GM19240 (cell line): ENCODE data around the gene ZNF480.
"Not testable (repeated sequence)": the region's sequence is repeated elsewhere in the genome, so short reads cannot be mapped to it uniquely, and the experiment has no call there.

ENCODE experiments used
- DNase-seq: peaks from one replicate; pipeline ENCODE4 v3.0.0; 2011; ENCODE audit warnings: low spot score; ENCODE audit not compliant: insufficient read length

Gene ZNF480

DNA sequence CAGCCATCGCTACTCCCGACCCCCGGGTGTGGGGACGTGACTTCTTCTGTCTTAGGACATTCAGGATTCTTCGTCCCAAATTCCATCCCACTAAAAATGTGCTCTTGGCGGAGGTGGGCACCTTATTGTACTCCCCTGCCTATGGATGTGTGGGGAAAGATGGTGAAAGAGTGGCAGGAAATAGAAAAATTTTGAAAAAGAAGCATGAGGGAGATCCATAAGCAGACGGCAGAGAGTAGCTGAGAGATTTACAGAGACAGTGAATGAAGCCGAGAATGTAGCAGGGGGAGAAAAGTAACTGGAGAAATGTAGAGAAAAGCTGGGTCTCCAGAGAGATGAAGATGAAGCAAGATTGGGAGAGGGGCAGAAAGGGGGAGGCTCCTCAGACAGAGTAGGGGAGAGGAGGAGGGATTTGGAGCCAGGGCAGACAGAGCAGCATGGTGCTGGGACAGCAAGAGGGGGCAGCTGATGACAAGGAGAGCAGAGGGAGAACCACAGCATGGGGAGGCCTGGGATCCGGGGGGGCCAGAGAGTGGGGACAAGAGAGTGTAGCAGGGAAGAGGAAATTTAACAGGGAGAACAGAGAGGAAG lies 39.9 kb downstream of the ZNF480 start:
- DNase-seq = no peak

DNA sequence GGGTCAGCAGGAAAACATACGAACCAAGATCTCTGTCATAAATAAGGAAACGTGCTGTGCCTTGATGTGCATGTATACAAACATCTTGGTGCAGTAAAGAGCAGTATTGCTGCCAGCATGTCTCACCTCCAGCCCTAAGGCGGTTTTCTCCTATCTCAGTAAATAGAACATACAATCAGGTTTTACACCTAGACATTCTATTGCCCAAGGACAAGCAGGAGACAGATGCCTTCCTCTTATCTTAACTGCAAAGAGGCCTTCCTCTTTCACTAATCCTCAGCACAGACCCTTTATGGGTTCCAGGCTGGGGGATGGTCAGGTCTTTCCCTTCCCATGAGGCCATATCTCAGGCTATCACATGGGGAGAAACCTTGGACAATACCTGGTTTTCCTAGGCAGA lies 42.1 kb downstream of the ZNF480 start:
- DNase-seq = not testable (repeated sequence)

DNA sequence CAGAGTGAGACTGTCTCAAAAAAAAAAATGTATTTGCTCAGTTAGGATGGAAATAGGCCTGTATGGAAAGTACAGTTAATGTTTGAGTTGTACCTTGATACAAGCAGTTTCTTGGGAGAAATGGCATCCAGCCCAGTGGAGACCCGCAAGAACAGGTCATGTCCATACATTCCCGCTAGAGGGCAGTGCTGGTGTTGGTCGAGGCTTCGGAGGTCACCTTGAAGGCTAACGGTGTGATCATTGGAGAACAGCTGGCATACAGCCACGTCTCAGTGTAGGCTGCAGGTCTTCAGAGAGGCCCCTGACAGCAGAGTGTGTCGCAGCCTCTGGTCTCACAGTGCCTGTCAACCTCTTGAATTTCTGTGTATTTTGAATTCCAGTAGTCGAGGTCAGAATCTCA lies 46.6 kb downstream of the ZNF480 start:
- DNase-seq = no peak

DNA sequence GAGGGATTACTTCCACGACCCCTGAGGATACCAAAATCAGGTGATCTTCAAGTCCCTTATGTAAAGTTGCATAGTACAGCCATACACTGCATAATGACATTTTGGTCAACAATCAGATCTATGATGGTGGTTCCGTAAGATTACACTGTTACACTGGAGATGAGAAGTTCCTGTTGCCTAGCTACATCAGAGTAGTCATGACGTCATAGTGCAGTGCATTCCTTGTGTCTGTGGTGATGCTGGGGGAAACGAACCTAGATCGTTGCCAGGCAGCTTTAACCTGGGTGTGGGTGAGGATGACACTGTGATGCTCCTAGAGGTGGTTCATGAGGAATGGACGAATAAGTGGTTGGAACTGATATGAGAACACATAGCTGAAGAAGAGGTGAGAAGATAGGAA lies 48.2 kb downstream of the ZNF480 start:
- no peak for DNase-seq

DNA sequence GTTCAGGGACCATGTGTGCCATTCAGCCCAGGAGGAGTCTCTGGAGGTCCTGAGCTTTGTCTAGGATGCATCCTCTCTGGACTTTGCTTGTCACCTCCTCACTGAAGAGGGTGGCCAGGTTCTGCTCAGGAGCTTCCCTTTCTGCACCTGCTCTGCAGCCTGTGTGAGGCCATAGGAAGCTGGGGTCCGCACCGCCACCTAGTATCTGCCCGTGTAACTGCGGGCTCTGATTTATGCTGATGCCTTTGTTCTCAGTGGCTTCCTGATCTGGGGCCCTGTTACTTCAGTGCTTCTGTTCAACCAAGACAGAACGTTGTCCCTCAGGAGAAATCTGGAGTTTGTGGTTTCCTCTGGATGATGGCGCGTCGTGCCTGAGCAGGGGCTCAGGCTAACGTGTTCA lies 54.5 kb downstream of the ZNF480 start:
- DNase-seq = no peak

DNA sequence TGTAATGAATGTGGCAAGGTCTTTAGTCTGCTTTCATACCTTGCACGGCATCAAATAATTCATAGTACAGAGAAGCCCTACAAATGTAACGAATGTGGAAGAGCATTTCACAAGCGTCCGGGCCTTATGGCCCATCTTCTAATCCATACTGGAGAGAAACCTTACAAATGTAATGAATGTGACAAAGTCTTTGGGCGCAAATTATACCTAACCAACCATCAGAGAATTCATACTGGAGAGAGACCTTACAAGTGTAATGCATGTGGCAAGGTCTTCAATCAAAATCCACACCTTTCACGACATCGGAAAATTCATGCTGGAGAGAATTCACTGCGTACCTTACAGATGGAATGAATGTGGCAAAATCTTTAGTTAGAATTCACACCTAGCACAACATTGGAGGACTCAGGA lies 69.5 kb downstream of the ZNF480 start:
- no peak for DNase-seq

DNA sequence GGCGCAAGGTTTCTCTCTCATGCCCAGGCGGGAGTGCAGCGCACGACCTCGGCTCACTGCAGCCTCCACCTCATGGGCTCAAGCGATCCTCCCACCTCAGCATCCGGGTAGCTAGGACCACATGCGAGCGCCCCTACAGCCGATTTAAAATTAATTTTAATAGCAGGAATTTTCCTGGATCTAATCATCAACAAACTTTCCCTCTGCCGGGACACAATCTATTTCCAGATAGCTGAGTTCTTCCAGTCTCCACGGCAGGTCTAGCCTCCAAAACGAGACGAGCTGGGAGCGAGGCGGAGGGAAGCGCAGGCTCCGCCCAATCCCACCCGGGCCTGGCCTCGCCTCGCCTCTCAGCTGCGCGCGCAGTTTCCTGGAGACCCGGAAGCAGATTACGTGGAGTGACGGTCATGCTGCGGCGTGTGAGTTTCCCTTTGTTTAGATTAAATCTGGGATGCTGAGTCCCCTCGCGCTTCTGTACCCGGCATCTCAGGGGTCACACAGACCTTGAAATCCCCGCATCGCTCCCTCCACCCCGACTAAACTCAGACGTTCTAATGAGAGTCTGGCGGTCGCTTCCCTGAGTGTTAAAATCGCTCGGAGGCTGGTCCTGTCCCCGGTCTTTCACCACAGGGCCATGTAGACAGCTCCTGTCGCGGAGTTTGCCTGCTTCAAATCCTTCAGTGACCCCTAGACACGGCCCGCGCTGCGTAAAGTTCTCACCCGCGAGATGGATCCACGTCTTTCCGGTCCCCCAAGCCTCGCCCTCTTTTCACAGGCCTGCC lies 72.8 kb downstream of the ZNF480 start, which contains the start of gene ZNF880:
TSS of gene ZNF880 (plus strand) at position 365 of the 782 bp plus-strand sequence. CDS start at position 408, 43 bp downstream.
- DNase-seq = peak; percentile 30

DNA sequence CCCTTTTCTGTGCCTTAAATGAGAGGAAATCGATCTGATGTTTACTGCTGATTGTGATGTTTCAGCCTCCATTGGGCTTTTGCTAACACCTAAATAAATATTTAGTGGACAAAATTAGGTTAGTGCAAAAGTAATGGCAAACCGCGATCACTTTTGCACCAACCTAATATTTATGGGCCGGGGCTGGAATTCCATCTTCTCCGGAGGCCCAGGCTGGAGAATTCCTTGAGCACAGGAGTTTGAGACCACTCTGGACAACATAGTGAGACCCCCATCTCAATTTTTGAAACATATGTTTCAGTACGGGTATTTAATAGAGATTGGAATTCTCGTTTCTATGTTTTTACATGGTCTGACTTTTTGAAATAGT lies 73.4 kb downstream of the ZNF480 start:
- DNase-seq = no peak
